Adrenal gland (tissue), 5 donors: ENCODE data around the gene MS4A13.

Experiments
- CTCF ChIP-seq, 6 experiments: fragments of 450-650 bp in 4 of 6; fragments of 200-600 bp in 2 of 6; sonication (generic) in 1 of 6; IDR thresholded peaks; 1 replicate in 5 of 6; 2 replicates in 1 of 6; pipeline versions ENCODE4 v1.5.1 to v1.8.0; 2016 to 2021; ENCODE audit warnings: antibody characterized with exemption in 6 of 6, mild to moderate bottlenecking in 2 of 6, moderate library complexity in 1 of 6
- POLR2A ChIP-seq, 2 donors: fragments of 450-650 bp; IDR thresholded peaks; one replicate each; pipeline ENCODE4 v1.6.1; 2017; ENCODE audit warnings: antibody characterized with exemption in 2 of 2, mild to moderate bottlenecking in 2 of 2, moderate library complexity in 1 of 2
- donor health status: DM: no; HTN: no; CAD: no.

- TF ChIP-seq CTCF (IDR thresholded peaks at IDR 0.05) (no peak), POLR2A (IDR thresholded peaks at IDR 0.05) (no peak)
Observed at GRCh38 chr11:60498853-60499252, 16.3 kb upstream of the MS4A13 start.
